Parathyroid adenoma (tissue), 2 donors: ENCODE data around the gene LRRC42.

Source experiments
- H2AFZ ChIP-seq: fragments of 300-600 bp; sonication (generic); one replicate; pipeline ENCODE4 v1.7.0; 2017; ENCODE audit warnings: antibody characterized with exemption, mild to moderate bottlenecking
- H3K27ac ChIP-seq: fragments of 300-600 bp; sonication (generic); one replicate; pipeline ENCODE4 v1.7.0; 2017
- H3K27me3 ChIP-seq: fragments of 300-600 bp; sonication (generic); one replicate; pipeline ENCODE4 v1.7.0; 2017; ENCODE audit warnings: low read length; ENCODE audit not compliant: control insufficient read depth, insufficient read depth
- H3K36me3 ChIP-seq: fragments of 300-600 bp; sonication (generic); one replicate; pipeline ENCODE4 v1.7.0; 2017; ENCODE audit warnings: low read length; ENCODE audit not compliant: control insufficient read depth, insufficient read depth
- H3K4me1 ChIP-seq: fragments of 300-600 bp; sonication (generic); one replicate; pipeline ENCODE4 v1.7.0; 2017; ENCODE audit warnings: control low read depth
- H3K4me2 ChIP-seq: fragments of 300-600 bp; sonication (generic); one replicate; pipeline ENCODE4 v1.7.0; 2017; ENCODE audit warnings: low read length
- H3K4me3 ChIP-seq: fragments of 300-600 bp; sonication (generic); one replicate; pipeline ENCODE4 v1.7.0; 2017; ENCODE audit warnings: low read depth, low read length
- H3K79me2 ChIP-seq: fragments of 300-600 bp; sonication (generic); one replicate; pipeline ENCODE4 v1.7.0; 2017; ENCODE audit warnings: control low read depth
- H3K9ac ChIP-seq: fragments of 300-600 bp; sonication (generic); one replicate; pipeline ENCODE4 v1.7.0; 2017; ENCODE audit warnings: mild to moderate bottlenecking
- H3K9me3 ChIP-seq: fragments of 300-600 bp; sonication (generic); one replicate; pipeline ENCODE4 v1.7.0; 2017; ENCODE audit warnings: low read length; ENCODE audit not compliant: control insufficient read depth
- CTCF ChIP-seq: fragments of 300-600 bp; sonication (generic); IDR thresholded peaks from one replicate; pipeline ENCODE4 v1.7.0; 2017; ENCODE audit warnings: antibody characterized with exemption, mild to moderate bottlenecking
- donor health status: primary hyperparathyroidism.

LRRC42 gene

GRCh38 chr1:53902235-53903138 is 43.7 kb upstream of the LRRC42 start:
- H3K27ac ChIP-seq: no peak overlapping the region
- no peak for TF ChIP-seq CTCF

GRCh38 chr1:53905509-53905908 is 40.6 kb upstream of the LRRC42 start:
- no peak overlapping the region for H2AFZ ChIP-seq
- H3K9ac ChIP-seq: no peak overlapping the region
- no peak overlapping the region for H3K27ac ChIP-seq
- H3K9me3 ChIP-seq: no peaks in the 10 kb centered on the region
- H3K4me2 ChIP-seq: no peak overlapping the region
- H3K27me3 ChIP-seq: no peaks in the 10 kb centered on the region
- H3K79me2 ChIP-seq: no peaks in the 10 kb centered on the region
- H3K4me3 ChIP-seq: no peak overlapping the region
- H3K36me3 ChIP-seq: no peaks in the 10 kb centered on the region
- TF ChIP-seq CTCF: no peak
- no peaks in the 10 kb centered on the region for H3K4me1 ChIP-seq

More at GRCh38 chr1:53902235-53903138, 43.7 kb upstream of the LRRC42 start:
- no peaks in the 10 kb centered on the region for H3K27me3 ChIP-seq
- H3K79me2 ChIP-seq: no peaks in the 10 kb centered on the region
- no peak overlapping the region for H3K4me3 ChIP-seq
- H3K9ac ChIP-seq: no peak overlapping the region
- H3K4me1 ChIP-seq: peaks cover 3% of the 10 kb centered on the region
- H3K4me2 ChIP-seq: no peak overlapping the region
- H2AFZ ChIP-seq: no peak overlapping the region
- no peaks in the 10 kb centered on the region for H3K36me3 ChIP-seq
- no peaks in the 10 kb centered on the region for H3K9me3 ChIP-seq

GRCh38 chr1:53906121-53906520 is 40.0 kb upstream of the LRRC42 start:
- H3K79me2 ChIP-seq: no peaks in the 10 kb centered on the region
- no peak overlapping the region for H2AFZ ChIP-seq
- H3K9me3 ChIP-seq: no peaks in the 10 kb centered on the region
- H3K36me3 ChIP-seq: no peaks in the 10 kb centered on the region
- no peak overlapping the region for H3K9ac ChIP-seq
- no peak overlapping the region for H3K4me2 ChIP-seq
- no peak for TF ChIP-seq CTCF
- H3K27ac ChIP-seq: no peak overlapping the region
- no peaks in the 10 kb centered on the region for H3K27me3 ChIP-seq
- H3K4me3 ChIP-seq: no peak overlapping the region
- H3K4me1 ChIP-seq: no peaks in the 10 kb centered on the region

GRCh38 chr1:53909946-53910345 is 36.2 kb upstream of the LRRC42 start:
- no peak overlapping the region for H3K4me3 ChIP-seq
- H3K9ac ChIP-seq: no peak overlapping the region
- H3K27ac ChIP-seq: no peak overlapping the region
- no peaks in the 10 kb centered on the region for H3K36me3 ChIP-seq
- H3K4me1 ChIP-seq: no peaks in the 10 kb centered on the region
- H3K9me3 ChIP-seq: no peaks in the 10 kb centered on the region
- no peak overlapping the region for H3K4me2 ChIP-seq
- H2AFZ ChIP-seq: no peak overlapping the region
- no peaks in the 10 kb centered on the region for H3K27me3 ChIP-seq
- no peak for TF ChIP-seq CTCF
- no peaks in the 10 kb centered on the region for H3K79me2 ChIP-seq

GRCh38 chr1:53911442-53911841 is 34.7 kb upstream of the LRRC42 start:
- Histone ChIP-seq H3K27ac (no peak overlapping the region), H3K9ac (no peak overlapping the region), H3K79me2 (no peaks in the 10 kb centered on the region), H3K27me3 (no peaks in the 10 kb centered on the region), H3K36me3 (no peaks in the 10 kb centered on the region), H3K4me2 (no peak overlapping the region), H3K4me1 (no peaks in the 10 kb centered on the region), H2AFZ (no peak overlapping the region), H3K9me3 (no peaks in the 10 kb centered on the region), H3K4me3 (no peak overlapping the region)
- no peak for TF ChIP-seq CTCF
